NCI-H146 treated with DMSO at 0.1 percent for 48 hours (cell line): Measurements from ENCODE around the gene PKDREJ.

Experiments used
- DNase-seq: peaks from one replicate; lab custom pipeline; 2025; ENCODE audit not compliant: unreplicated experiment; lab: John Stamatoyannopoulos, UW

Gene PKDREJ

DNA sequence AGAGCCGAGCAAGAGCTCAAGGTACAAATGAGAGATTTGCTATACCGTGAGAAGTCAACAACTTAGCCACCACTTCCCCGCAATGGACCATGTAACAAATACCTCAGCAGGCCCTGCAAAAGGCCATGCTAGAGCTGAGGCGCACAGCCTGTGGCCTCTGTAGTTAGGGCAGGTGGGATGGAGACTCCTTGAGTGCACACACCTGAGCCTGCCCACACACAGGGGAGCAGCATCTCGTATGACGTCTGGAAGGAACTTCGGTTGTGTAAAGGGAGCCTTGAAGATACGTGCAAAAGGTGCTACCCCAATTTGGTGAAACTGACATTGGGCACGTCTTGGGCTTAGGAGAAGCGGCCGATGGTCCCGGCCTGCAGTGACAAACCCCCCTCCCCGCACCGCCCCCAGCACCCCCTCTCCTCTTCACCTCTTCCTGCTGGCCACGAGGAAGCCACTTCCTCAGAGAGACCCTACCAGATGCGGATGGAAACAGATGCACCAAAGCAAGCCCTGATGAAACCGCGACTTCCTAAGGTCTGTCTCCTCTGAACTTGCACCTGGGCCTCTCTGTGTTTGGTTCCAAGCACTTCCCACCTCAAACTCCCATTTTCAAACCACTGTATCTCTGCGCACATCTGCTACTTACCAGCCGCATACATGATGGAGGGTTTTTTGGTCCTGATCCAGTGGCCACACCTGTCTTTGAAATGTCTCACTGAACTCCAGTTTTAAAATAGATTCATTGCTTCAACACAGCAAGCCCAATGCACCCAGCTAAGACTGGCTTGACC, 23.7 kb downstream of the PKDREJ start:
- DNase-seq: no peak

DNA sequence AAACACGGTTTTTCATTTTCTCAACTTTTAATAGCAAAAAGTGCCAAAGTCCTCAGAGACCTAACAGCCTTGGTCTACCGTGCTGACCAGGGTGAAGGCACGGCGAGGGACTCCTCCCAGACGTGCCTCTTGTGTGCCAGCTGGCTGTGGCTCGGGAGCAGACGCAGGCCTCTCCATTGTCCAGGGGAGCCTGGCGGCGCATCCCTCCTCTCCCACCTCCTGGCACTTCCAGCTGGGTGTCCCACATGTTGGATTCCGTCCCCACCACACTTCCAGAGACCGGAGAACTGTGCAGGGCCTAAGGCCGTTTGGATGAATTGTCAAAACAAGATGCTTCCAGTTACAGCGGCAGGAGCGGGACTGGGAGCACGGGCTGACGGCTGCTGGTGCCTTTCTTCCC, 24.6 kb downstream of the PKDREJ start:
- DNase-seq: no peak

DNA sequence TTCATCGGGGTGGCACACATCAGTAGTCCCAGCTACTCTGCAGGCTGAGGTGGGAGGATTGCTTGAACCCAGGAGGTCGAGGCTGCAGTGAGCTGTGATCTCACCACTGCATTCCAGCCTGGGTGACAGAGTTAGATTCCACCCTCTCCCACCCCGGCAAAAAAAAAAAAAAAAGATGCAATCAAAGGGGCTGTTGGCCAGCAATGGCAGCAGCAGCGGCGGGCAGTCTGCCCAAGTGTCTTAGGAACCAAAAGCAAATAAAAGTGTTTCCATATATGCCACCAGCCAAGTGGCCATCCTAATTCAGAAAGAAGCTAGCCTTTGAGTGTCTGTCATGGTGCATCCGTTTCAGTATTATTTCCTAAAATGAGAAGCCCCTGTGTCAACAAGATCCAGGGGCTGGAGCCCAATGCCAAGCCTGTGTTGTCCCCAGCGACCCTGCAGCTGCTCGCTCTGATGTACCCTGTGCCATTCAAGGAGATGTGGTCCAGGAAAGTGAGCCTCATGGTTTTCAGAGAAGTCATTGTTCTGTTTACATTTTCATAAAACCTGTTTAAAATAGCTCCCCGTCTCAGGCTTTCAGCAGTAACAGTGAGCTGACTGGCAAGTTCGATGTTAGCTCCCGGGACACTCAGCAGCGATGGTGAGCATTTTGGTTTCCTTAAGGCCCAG, 25.6 kb downstream of the PKDREJ start:
- DNase-seq: no peak

DNA sequence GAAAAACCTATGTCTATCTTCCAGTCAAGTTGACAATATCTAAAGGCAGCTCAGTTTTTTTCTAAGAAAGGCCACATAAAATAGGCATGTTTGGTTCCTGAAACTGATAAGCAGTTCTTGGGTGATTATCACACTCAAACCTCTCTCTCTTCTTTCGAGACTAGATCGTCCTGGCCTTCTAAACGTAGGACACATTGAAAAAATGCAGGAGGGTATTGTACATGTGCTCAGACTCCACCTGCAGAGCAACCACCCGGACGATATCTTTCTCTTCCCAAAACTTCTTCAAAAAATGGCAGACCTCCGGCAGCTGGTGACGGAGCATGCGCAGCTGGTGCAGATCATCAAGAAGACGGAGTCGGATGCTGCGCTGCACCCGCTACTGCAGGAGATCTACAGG, 28.2 kb downstream of the PKDREJ start:
- no peak for DNase-seq

DNA sequence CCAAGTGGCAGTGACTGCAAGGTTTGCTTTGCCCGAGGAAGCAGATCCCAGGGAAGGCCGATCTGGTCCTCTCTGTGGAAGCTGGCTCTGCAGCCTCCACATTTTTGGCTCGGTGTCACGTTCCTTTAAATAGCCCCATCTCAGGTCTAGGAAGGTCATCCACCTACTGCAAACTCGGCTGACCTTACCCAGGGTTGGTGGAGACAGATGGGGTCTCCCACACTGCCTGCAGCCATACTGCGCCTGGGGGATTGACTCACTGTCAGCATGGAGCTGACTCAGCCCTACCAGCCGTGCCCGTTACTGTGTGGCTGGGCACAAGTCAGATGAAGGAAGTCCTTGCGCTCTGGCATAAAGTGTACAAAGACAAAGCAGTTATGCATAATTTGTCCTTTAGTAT, 29.9 kb downstream of the PKDREJ start:
- no peak for DNase-seq

DNA sequence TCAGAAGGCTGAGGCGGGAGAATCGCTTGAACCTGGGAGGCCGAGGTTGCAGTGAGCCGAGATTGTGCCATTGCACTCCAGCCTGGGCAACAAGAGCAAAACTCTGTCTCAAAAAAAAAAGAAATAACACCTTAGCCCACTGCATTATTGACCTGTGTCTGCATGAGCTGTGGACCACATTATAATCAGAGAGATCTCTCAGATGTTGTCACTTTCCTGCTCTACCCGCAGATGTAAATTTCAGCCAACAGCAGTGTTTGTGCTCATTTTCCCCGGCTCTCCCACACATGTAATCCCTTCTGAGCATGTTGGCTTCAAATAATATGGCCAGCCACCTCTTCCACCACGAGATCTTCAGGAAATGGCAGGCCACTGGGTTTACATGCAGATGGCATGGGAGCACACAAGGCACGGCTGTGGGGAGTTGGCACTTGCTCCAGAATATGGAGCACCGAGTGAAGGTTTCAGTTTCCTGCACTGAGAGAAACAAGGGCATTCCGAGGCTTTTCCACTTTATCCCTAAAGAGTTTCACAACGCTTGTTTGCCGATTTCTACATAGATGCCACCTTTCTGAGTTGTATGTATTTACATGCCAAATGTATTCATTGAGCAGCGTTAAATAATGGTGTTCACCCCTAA, 32.8 kb downstream of the PKDREJ start:
- no peak for DNase-seq

DNA sequence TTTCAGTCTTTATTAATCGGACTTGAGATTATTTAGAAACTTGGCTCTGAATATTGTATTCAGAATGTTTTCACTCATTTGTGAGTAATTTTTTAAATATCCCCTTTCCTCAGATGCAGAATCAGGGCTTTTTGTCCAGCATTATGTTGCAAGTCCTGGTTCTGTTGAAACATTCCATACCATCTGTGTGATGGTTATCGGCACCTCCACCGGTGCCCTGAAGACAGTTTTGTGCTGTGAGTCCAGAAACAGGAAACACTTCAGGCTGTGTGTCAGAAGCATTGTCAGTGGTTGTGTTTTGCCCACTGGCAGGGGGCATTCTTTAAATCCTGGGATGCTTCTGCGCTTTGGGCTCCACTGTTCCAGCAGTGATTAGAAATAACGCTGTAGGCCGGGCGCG, 33.4 kb downstream of the PKDREJ start:
- DNase-seq: no peak

DNA sequence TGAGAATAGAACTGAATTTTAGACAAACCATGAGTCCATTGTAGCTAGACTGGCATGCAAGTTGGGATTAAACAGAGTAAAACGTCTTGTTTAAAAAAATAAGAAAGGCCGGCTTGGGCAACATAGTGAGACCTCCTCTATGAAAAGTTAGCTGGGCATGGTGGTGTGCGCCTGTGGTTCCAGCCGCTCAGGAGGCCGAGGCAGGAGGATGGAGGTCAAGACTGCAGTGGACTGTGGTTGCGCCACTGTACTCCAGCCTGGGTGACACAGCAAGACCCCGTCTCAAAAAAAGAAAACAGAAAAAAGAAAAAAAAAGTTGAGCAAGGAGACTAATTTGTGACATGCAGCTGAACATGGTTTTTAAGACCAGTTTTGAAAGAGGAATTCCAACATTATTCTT, 36.6 kb downstream of the PKDREJ start:
- no peak for DNase-seq

DNA sequence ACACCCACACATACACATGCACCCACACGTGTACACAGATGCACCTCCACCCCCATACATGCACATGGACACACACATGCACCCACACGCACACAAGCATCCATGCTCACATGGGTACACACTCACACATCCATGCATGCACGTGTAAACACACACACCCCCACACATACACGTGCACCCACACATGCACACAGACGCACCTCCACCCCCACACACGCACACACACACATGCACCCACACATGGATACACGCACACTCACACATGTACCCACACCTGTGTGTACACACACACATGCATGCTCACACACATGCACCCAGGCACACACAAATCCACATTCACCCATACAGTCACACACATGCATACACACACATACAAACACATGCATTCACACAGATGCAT, 37.5 kb downstream of the PKDREJ start:
- DNase-seq: no peak

DNA sequence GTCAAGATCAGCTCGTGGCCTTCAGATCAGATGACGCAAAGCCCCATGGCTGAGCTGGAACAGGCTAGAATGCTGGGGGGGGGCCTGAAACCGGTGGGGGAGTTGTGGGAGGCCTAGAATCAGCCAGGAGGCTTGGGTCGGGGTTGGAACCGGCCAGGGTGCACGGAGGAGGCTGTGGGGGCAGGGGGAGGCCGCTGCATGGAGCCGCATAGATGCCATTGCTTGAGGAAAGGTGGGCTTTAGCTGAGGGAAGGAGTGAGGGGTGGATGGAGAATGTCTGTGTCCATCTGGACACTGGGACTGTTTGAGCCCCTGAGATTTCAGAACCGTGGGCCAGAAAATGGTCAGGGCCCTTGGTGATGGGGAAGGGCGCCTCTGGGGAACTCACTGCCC, 38.2 kb downstream of the PKDREJ start:
- no peak for DNase-seq

DNA sequence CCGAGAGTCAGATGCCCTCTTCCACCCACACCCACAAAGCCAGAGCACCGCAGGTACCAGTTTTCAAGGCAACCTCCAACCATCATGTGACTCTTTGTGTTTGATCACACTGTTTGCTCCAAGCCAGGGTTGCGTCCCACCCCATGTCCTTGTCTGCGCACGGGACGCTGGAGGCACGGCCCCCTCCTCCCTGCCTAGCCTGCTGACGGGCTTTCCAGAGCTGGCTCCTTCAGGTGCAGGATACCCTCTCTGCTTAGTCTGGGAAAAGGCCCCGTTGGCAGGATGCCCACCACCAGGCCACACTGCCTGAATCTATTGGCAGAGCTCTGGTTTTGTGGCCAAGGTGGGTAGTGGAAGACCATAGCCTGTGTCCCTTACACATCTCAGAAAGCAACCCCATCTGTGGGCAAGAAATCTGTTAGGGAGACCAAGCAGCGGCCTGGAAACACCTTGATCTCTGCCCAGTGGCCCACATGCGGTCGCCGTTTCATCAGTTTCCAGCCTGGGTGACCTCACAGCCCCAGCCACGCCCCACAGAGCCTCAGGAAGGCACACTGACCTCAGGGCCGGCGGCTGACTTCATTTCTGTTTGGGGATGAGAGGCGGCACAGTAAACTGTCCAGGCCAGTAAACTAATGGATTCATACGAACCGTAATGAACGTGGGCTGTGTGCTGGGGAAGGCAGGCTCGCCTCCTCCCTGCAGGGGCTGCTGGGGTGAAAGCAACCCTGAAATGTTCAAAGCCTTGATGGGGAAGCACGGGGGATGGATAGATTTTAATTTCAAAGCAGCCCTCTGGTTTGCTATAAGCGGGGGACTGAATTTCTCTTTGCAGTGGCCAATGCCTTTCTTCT, 38.9 kb downstream of the PKDREJ start:
- DNase-seq: no peak

DNA sequence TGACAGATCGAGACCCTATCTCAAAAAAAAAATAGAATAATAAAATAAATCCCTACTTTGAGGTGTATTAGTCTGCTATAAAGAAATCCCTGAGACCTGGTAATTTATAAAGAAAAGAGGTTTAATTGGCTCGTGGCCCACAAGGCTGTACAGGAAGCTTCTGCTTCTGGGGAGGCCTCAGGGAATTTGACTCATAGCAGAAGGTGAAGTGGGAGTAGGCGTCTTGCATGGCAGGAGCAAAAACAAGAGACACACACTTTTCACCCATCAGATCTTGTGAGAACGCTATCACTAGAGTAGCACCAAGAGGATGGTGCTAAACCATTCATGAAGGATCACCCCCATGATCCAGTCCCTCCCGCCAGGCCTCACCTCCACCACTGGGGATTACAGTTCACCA, 42.2 kb downstream of the PKDREJ start:
- no peak for DNase-seq

DNA sequence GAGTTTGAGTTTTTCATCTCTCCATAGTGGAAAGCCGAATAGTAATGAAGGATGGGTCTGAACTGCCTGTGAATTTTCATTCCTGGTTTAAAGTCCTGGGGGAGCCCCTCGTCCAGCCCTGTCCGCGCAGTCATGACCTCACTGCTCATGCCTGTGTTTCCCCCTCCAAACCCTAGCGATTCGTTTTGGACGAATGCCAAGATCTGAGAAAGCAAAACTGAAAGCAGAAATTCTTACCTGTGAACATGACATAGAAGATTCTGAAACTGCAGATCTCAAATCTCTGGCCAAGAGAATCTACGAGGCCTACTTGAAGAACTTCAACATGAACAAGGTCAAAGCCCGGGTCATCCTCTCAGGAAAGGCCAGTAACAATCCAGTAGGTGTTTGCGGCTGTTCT, 43.5 kb downstream of the PKDREJ start:
- no peak for DNase-seq

DNA sequence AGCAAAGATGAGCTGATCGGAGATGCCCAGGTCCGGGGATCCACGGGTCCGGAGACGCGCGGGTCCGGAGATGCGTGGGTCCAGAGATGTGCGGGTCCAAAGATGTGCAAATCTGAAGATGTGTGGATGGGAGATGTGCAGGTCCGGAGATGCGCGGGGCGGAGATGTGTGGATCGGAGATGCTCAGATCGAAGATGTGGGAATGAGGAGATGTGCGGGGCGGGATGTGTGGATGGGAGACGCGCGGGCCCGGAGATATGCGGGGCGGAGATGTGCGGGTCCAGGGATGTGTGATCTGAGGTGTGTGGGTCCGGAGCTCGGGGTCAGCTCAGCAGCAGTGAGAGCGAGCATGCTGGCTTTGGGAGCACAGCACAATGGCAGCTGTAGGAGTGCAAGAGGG, 48.5 kb downstream of the PKDREJ start:
- no peak for DNase-seq

DNA sequence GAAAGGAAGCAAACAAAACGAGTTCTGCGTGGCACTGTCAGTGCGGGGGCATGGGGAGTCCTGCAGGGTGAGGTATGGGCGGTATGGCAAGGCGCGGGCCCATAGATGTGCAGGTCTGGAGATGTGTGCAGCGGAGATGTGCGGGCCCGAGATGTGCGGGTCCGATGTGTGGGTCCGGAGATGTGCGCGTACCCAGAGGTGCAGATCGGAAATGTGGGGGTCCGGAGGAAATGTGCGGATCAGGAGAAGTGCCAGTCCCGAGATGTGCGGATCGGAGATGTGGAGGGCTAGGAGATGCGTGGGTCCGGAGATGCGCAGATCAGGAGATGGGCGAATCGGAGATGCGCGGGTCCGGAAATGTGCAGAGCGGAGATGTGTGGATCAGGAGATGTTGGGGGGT, 49.0 kb downstream of the PKDREJ start:
- no peak for DNase-seq

DNA sequence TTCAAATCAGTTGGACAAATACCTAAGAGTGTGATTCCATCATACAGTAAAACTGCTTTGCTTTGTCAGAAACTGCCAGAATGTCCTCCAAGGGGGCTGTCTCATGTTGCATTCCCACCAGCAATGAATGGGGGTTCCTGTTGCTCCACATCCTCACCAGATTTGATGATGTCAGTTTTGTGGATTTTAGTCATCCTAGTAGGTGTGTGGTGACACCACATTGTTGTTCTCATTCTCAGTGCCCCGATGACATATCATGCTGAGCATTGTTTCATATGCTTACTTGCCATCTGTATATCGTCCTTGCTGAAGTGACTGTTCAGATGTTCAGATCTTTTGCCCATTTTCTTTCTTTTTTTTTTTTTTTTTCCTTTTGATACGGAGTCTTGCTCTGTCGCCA, 50.1 kb downstream of the PKDREJ start:
- DNase-seq: no peak

DNA sequence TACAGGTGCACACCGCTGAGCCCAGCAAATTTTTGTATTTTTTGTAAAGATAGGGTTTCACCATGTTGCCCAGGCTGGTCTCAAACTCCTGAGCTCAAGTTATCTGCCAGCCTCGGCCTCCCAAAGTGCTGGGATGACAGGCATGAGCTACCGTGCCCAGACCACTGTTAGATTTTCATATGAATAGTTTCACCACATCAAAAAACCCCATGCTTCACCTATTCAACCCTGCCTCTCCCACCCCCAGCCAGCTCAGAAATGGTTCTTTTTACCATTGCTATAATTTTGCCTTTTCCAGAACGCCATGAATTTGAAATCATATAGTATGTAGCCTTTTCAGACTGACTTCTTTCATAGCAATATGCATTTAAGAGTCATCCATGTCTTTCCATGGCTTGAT, 50.9 kb downstream of the PKDREJ start:
- no peak for DNase-seq

DNA sequence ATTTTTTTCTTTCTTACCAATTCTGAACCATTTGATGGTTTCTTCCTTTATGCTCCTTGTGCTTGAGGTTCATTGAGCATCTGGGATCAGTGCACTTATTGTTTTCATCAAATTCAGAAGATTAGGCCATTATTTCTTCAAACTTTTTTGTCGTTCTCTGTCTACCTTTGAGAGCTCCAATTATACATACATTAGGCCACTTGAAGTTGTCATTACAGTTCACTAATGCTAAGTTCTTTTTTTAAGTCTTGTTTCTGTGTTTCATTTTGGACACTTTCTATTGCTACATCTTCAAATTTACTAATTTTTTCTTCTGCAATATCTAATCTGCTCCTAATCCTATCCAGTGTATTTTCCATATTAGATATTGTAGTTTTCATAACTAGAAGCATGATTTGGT, 53.9 kb downstream of the PKDREJ start:
- no peak for DNase-seq
